ENCODE measurements around the gene SLC6A4.
A peak's percentile ranks its signal among the peaks of the same experiment; 100 is the strongest.

The SLC6A4 gene

DNA sequence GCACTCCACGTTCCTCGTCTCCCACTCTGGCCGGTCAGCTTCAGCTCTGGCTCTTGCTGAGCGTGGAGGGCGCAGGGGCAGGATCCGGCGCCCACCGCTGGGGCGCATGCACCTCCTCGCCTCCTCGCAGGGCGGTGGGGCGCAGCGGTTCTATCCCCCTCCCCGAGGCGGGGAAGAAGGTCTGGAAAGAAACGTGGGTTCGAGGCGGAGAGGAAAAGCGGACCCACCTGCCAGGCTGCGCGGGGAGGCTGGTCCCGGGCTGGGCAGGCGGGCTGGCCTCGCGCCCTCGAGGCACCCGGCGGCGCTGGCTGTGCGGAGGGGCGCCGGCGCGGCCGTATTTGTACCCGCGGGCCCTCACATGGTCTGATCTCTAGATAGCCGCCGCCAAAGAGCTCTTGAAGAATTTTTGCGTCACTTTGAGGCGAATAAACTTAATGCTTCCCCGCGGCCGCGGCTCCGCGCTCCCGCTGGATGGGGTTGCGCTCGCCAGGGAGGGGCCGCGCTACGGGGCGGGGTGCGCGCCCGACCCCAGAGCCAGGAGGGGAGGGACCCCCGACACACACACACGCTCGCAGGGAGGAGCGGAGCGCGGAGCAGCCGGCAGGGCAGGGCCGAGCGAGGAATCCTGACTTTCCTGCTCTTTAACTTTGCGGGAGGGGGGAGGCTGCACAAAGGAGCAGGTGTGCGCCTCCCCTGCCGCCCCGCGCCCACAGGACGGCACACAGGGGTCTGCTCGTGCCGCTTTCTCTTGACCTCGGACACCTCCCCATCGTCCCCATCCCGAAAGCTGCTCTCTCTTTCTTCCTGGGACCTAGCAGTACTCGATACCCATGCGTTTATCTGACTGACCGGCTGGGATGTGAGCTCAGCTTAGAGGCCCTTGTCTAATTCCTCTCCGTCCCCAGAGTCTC, at the start of gene SLC6A4:
Gene SLC6A4, minus strand, starts transcription at position 312 of the 911 bp plus-strand sequence. CDS start 13,739 bp downstream, outside the sequence.
- Mint-ChIP-seq H3K36me3 (peaks cover 0 to 2% of the 10 kb centered on the region in 2 donors), H3K9me3 (no peaks in the 10 kb centered on the region), H3K27me3 (peaks cover 64 to 88% of the 10 kb centered on the region in 2 donors), H3K4me1 (peaks cover 24 to 45% of the 10 kb centered on the region in 2 donors), H3K27ac (peak within 1 kb of the TSS; percentile 3), H3K4me3 (peak within 1 kb of the TSS; percentile 81)
- no peak for DNase-seq
- peak; percentile 26 to 31 for ATAC-seq (replicated peaks)

GRCh38 chr17:30279156-30279555, 43.7 kb upstream of the SLC6A4 start:
- DNase-seq (no peak), ATAC-seq (replicated peaks) (no peak)
- no peaks in the 10 kb centered on the region for H3K27me3 Mint-ChIP-seq
- no peak overlapping the region for H3K4me3 Mint-ChIP-seq
- H3K27ac Mint-ChIP-seq = no peak overlapping the region
- H3K9me3 Mint-ChIP-seq = no peaks in the 10 kb centered on the region
- no peaks in the 10 kb centered on the region for H3K4me1 Mint-ChIP-seq
- peaks cover 52 to 58% of the 10 kb centered on the region in 2 donors for H3K36me3 Mint-ChIP-seq

- no peak overlapping the region for H3K4me3 Mint-ChIP-seq
- no peak overlapping the region for H3K27ac Mint-ChIP-seq
- peaks cover 58 to 63% of the 10 kb centered on the region in 2 donors for H3K36me3 Mint-ChIP-seq
- DNase-seq (no peak), ATAC-seq (replicated peaks) (no peak)
- H3K27me3 Mint-ChIP-seq = no peaks in the 10 kb centered on the region
- no peaks in the 10 kb centered on the region for H3K4me1 Mint-ChIP-seq
- no peaks in the 10 kb centered on the region for H3K9me3 Mint-ChIP-seq
Measured at GRCh38 chr17:30278032-30278431, 42.5 kb upstream of the SLC6A4 start.

DNA sequence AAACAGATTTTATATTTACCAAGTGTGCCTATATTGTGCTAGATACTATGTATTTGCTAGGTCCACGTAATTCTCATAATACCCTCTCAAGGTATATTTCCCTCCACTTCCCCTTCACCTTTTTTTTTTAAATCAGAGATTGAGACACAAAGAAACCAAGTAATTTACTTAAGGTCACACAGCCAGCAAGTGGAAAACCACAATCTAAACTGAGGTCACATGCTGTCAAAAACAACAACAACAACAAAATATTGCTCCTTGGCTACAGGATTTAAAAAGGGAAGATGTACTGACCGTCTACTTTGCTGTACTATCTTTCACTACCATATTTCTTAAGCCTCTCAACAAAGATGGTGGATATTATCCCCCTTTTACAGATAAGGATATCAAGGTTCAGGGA, 40.4 kb upstream of the SLC6A4 start:
- Mint-ChIP-seq H3K27ac (no peak overlapping the region), H3K27me3 (no peaks in the 10 kb centered on the region)

GRCh38 chr17:30274887-30275286, 39.4 kb upstream of the SLC6A4 start:
- Mint-ChIP-seq H3K27me3 (no peaks in the 10 kb centered on the region), H3K4me1 (no peaks in the 10 kb centered on the region), H3K36me3 (peaks cover 60 to 67% of the 10 kb centered on the region in 2 donors), H3K4me3 (no peak overlapping the region), H3K27ac (no peak overlapping the region), H3K9me3 (no peaks in the 10 kb centered on the region)
- no peak for DNase-seq
- no peak for ATAC-seq (replicated peaks)

More for the DNA sequence above, 40.4 kb upstream of the SLC6A4 start:
- peaks cover 67 to 71% of the 10 kb centered on the region in 2 donors for H3K36me3 Mint-ChIP-seq
- no peak overlapping the region for H3K4me3 Mint-ChIP-seq
- H3K9me3 Mint-ChIP-seq = no peaks in the 10 kb centered on the region
- ATAC-seq (replicated peaks) (no peak), DNase-seq (no peak)
- no peaks in the 10 kb centered on the region for H3K4me1 Mint-ChIP-seq

- DNase-seq = no peak
- Mint-ChIP-seq H3K36me3 (peaks cover 55 to 67% of the 10 kb centered on the region in 2 donors), H3K27me3 (no peaks in the 10 kb centered on the region), H3K27ac (no peak overlapping the region), H3K4me1 (no peaks in the 10 kb centered on the region), H3K9me3 (no peaks in the 10 kb centered on the region), H3K4me3 (no peak overlapping the region)
- no peak for ATAC-seq (replicated peaks)
Measured at GRCh38 chr17:30273373-30273772, 37.9 kb upstream of the SLC6A4 start.

DNA sequence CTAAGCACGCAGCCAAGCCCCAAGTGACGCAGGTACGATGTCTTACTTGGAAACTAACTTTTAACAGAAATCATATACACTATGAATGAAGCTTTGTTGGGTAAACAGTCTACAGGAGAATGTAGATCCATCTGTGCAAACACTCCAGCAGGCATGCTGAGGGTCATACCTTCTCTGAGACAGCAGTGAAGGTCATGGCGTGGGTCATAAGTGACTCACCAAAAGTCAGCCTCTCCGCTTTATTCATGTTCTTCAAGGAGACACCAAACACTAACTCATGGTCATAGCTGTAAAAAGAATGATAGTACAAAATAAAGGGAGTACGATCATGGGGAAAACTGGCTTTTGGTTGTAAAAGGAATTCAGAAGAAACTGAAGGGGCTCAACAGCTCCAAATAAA, 35.6 kb upstream of the SLC6A4 start:
- no peaks in the 10 kb centered on the region for H3K9me3 Mint-ChIP-seq
- no peak overlapping the region for H3K27ac Mint-ChIP-seq
- peaks cover 57 to 71% of the 10 kb centered on the region in 2 donors for H3K36me3 Mint-ChIP-seq
- no peak for DNase-seq
- ATAC-seq (replicated peaks) = no peak
- H3K4me3 Mint-ChIP-seq = no peak overlapping the region
- H3K27me3 Mint-ChIP-seq = no peaks in the 10 kb centered on the region
- no peaks in the 10 kb centered on the region for H3K4me1 Mint-ChIP-seq

- ATAC-seq (replicated peaks) (no peak), DNase-seq (no peak)
- Mint-ChIP-seq H3K4me3 (no peak overlapping the region), H3K27ac (no peak overlapping the region), H3K27me3 (no peaks in the 10 kb centered on the region), H3K36me3 (peaks cover 53 to 65% of the 10 kb centered on the region in 2 donors), H3K9me3 (no peaks in the 10 kb centered on the region), H3K4me1 (peaks cover 0 to 2% of the 10 kb centered on the region in 2 donors)
Measured at GRCh38 chr17:30267625-30268024, 32.1 kb upstream of the SLC6A4 start.

GRCh38 chr17:30263552-30264333, 28.2 kb upstream of the SLC6A4 start:
- Mint-ChIP-seq H3K36me3 (peaks cover 43 to 60% of the 10 kb centered on the region in 2 donors), H3K9me3 (no peaks in the 10 kb centered on the region), H3K4me1 (peaks cover 0 to 2% of the 10 kb centered on the region in 2 donors), H3K27me3 (no peaks in the 10 kb centered on the region), H3K27ac (no peak overlapping the region), H3K4me3 (no peak overlapping the region)
- no peak for ATAC-seq (replicated peaks)
- DNase-seq = no peak

DNA sequence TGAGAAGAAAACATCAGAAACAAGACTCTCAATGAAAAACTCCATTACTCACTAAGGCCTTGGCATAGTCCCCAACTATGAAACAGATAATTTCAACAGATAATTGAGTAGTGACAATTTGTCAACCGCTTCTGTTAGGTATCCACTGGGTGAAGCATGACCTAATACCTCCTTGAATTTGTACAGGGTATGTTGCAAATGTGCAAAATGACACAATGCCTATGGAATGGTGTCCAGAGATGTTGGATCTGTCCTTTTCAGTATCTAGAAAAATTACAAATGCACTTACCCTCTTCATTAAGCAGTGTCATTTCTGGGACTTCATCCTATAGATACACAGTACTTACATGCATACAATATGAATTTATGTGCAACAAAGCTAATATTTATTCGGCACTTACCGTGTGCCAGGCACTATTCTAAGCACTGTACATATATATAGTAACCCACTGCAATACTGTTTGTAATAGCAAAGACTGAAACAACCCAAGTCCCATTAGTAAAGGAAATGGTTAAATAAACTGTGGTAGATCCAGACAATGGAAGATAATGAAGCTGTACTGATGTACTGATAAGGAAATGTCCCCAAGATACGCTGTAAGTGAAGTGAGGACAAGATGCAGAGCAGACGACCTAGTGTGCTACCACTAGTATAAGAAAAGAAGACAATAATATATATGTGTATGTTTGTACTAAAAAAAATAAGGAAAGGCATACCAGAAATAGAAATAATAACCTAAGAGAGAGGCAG, 21.4 kb upstream of the SLC6A4 start:
- Mint-ChIP-seq H3K27me3 (no peaks in the 10 kb centered on the region), H3K27ac (no peak overlapping the region), H3K36me3 (peaks cover 22 to 39% of the 10 kb centered on the region in 2 donors), H3K9me3 (no peaks in the 10 kb centered on the region), H3K4me3 (no peak overlapping the region), H3K4me1 (no peaks in the 10 kb centered on the region)
- ATAC-seq (replicated peaks) = no peak
- no peak for DNase-seq

- H3K4me3 Mint-ChIP-seq = no peak overlapping the region
- ATAC-seq (replicated peaks) (no peak), DNase-seq (no peak)
- H3K36me3 Mint-ChIP-seq = peaks cover 31 to 43% of the 10 kb centered on the region in 2 donors
- H3K27me3 Mint-ChIP-seq = no peaks in the 10 kb centered on the region
- H3K4me1 Mint-ChIP-seq = no peaks in the 10 kb centered on the region
- H3K27ac Mint-ChIP-seq = no peak overlapping the region
- no peaks in the 10 kb centered on the region for H3K9me3 Mint-ChIP-seq
Measured at GRCh38 chr17:30254150-30254549, 18.7 kb upstream of the SLC6A4 start.

GRCh38 chr17:30253312-30253711, 17.8 kb upstream of the SLC6A4 start:
- DNase-seq = no peak
- no peak for ATAC-seq (replicated peaks)
- no peak overlapping the region for H3K4me3 Mint-ChIP-seq
- peaks cover 36 to 44% of the 10 kb centered on the region in 2 donors for H3K36me3 Mint-ChIP-seq
- no peak overlapping the region for H3K27ac Mint-ChIP-seq
- no peaks in the 10 kb centered on the region for H3K9me3 Mint-ChIP-seq
- no peaks in the 10 kb centered on the region for H3K27me3 Mint-ChIP-seq
- H3K4me1 Mint-ChIP-seq = no peaks in the 10 kb centered on the region

GRCh38 chr17:30251931-30252330, 16.4 kb upstream of the SLC6A4 start:
- DNase-seq = no peak
- no peak for ATAC-seq (replicated peaks)
- no peaks in the 10 kb centered on the region for H3K27me3 Mint-ChIP-seq
- peaks cover 44 to 54% of the 10 kb centered on the region in 2 donors for H3K36me3 Mint-ChIP-seq
- no peaks in the 10 kb centered on the region for H3K9me3 Mint-ChIP-seq
- H3K4me3 Mint-ChIP-seq = no peak overlapping the region
- no peak overlapping the region for H3K27ac Mint-ChIP-seq
- H3K4me1 Mint-ChIP-seq = no peaks in the 10 kb centered on the region

- H3K27ac Mint-ChIP-seq = no peak overlapping the region
Measured at GRCh38 chr17:30249460-30249859, 14.0 kb upstream of the SLC6A4 start.

More at GRCh38 chr17:30249460-30249859, 14.0 kb upstream of the SLC6A4 start:
- H3K36me3 Mint-ChIP-seq = peaks cover 41 to 67% of the 10 kb centered on the region in 2 donors
- no peak for DNase-seq
- no peak overlapping the region for H3K4me3 Mint-ChIP-seq
- H3K9me3 Mint-ChIP-seq = no peaks in the 10 kb centered on the region
- H3K4me1 Mint-ChIP-seq = no peaks in the 10 kb centered on the region
- no peaks in the 10 kb centered on the region for H3K27me3 Mint-ChIP-seq
- no peak for ATAC-seq (replicated peaks)
